Panc1 (cell line): Measurements from ENCODE around the gene MTREX.

ENCODE experiments used
- POLR2AphosphoS5 ChIP-seq: IDR thresholded peaks from 2 replicates; pipeline ENCODE4 v1.6.1; 2012; ENCODE audit warnings: mild to moderate bottlenecking, low read depth, low read length, moderate library complexity
- SIN3A ChIP-seq: IDR thresholded peaks from 2 replicates; pipeline ENCODE4 v1.6.1; 2012; ENCODE audit warnings: low read depth, mild to moderate bottlenecking, low read length, moderate library complexity, borderline replicate concordance; ENCODE audit not compliant: insufficient read depth
- TCF7L2 ChIP-seq: IDR thresholded peaks from 2 replicates; pipeline ENCODE4 v1.6.1; 2011; ENCODE audit warnings: mild to moderate bottlenecking, low read depth, low read length, inconsistent platforms
- TF ChIP-seq, protein P1 (sequence below): fragments of 450-650 bp; IDR thresholded peaks from 2 replicates; pipeline ENCODE4 v1.5.1; 2017; ENCODE audit warnings: mild to moderate bottlenecking
- TF ChIP-seq, protein P2 (sequence below), 2 experiments: IDR thresholded peaks; 2 replicates each; pipeline ENCODE4 v1.6.1; 2011 to 2012; ENCODE audit warnings: low read depth in 2 of 2, control low read depth in 1 of 2, low read length in 1 of 2, mild to moderate bottlenecking in 1 of 2, moderate library complexity in 1 of 2; ENCODE audit not compliant: insufficient read depth in 1 of 2

DNA sequence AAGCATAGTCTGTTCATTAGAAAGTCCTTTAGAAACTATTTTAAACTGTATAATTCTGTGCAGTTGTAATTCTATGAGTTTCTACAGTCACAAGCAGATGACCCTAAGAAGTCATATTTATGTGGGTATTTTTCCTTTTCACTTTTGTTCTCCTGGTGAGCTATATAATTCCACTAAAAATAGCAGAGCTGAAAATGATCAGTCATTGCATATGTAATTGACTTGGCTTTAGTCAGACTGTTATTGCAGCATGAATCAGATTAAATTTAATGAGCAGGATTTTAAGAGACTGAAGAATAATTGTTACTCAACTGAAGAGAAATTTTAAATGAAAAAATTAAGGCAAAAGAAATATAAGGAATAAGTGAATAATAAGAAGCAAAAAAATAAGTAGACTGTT is 108.5 kb downstream of the MTREX start:
- TF ChIP-seq, protein P1, sequence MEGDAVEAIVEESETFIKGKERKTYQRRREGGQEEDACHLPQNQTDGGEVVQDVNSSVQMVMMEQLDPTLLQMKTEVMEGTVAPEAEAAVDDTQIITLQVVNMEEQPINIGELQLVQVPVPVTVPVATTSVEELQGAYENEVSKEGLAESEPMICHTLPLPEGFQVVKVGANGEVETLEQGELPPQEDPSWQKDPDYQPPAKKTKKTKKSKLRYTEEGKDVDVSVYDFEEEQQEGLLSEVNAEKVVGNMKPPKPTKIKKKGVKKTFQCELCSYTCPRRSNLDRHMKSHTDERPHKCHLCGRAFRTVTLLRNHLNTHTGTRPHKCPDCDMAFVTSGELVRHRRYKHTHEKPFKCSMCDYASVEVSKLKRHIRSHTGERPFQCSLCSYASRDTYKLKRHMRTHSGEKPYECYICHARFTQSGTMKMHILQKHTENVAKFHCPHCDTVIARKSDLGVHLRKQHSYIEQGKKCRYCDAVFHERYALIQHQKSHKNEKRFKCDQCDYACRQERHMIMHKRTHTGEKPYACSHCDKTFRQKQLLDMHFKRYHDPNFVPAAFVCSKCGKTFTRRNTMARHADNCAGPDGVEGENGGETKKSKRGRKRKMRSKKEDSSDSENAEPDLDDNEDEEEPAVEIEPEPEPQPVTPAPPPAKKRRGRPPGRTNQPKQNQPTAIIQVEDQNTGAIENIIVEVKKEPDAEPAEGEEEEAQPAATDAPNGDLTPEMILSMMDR: no peak
- no peak for TF ChIP-seq POLR2AphosphoS5
- TF ChIP-seq, protein P2, sequence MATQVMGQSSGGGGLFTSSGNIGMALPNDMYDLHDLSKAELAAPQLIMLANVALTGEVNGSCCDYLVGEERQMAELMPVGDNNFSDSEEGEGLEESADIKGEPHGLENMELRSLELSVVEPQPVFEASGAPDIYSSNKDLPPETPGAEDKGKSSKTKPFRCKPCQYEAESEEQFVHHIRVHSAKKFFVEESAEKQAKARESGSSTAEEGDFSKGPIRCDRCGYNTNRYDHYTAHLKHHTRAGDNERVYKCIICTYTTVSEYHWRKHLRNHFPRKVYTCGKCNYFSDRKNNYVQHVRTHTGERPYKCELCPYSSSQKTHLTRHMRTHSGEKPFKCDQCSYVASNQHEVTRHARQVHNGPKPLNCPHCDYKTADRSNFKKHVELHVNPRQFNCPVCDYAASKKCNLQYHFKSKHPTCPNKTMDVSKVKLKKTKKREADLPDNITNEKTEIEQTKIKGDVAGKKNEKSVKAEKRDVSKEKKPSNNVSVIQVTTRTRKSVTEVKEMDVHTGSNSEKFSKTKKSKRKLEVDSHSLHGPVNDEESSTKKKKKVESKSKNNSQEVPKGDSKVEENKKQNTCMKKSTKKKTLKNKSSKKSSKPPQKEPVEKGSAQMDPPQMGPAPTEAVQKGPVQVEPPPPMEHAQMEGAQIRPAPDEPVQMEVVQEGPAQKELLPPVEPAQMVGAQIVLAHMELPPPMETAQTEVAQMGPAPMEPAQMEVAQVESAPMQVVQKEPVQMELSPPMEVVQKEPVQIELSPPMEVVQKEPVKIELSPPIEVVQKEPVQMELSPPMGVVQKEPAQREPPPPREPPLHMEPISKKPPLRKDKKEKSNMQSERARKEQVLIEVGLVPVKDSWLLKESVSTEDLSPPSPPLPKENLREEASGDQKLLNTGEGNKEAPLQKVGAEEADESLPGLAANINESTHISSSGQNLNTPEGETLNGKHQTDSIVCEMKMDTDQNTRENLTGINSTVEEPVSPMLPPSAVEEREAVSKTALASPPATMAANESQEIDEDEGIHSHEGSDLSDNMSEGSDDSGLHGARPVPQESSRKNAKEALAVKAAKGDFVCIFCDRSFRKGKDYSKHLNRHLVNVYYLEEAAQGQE (IDR thresholded peaks at IDR 0.05; ENCODE audit: insufficient read depth in 1 of 2, low read depth in 2 of 2, low read length in 1 of 2): no peak
- no peak for TF ChIP-seq TCF7L2
- no peak for TF ChIP-seq SIN3A
